ENCODE data around the gene PSMD5.

- TF ChIP-seq, protein P1, sequence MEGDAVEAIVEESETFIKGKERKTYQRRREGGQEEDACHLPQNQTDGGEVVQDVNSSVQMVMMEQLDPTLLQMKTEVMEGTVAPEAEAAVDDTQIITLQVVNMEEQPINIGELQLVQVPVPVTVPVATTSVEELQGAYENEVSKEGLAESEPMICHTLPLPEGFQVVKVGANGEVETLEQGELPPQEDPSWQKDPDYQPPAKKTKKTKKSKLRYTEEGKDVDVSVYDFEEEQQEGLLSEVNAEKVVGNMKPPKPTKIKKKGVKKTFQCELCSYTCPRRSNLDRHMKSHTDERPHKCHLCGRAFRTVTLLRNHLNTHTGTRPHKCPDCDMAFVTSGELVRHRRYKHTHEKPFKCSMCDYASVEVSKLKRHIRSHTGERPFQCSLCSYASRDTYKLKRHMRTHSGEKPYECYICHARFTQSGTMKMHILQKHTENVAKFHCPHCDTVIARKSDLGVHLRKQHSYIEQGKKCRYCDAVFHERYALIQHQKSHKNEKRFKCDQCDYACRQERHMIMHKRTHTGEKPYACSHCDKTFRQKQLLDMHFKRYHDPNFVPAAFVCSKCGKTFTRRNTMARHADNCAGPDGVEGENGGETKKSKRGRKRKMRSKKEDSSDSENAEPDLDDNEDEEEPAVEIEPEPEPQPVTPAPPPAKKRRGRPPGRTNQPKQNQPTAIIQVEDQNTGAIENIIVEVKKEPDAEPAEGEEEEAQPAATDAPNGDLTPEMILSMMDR (conservative IDR thresholded peaks at IDR 0.05 in 1 of 2, IDR thresholded peaks at IDR 0.05 in 1 of 2; ENCODE audit: extremely low read depth in 1 of 2, insufficient read depth in 1 of 2, low read depth in 1 of 2, low read length in 2 of 2) = no peak
- TF ChIP-seq EZH2 (IDR thresholded peaks at IDR 0.05; ENCODE audit: borderline replicate concordance, low read length) = no peak
These were observed 27.6 kb downstream of the PSMD5 start for GRCh38 chr9:120815075-120815474.

Data from mammary epithelial cell (primary cell).